Measurements from ENCODE around the gene PITPNM3.

Gene PITPNM3

DNA sequence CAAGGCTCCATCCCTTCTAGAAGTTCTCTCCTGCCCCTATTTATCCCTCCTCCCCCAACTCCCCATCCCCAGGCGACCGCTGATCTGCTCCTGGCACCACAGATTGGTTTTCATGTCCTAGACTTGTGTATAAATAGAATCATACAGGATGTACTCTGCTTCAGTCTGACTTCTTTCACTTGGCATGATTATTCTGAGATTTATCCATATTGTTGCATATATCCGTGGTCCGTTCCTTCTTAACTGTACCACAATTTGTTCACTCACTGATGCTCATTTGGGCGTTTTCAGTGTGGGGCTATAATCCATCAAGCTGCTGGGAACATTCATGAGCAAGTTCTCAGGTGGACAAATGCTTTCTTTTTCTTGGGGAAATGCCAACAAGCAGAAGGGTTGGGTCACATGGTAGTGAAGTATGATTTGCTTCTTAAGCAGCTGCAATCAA, 23.9 kb downstream of the PITPNM3 start:
- in situ Hi-C loops (cut with HindIII; ENCODE audit: low sequenced_read_pairs) = no loop called here
- TF ChIP-seq, protein P1, sequence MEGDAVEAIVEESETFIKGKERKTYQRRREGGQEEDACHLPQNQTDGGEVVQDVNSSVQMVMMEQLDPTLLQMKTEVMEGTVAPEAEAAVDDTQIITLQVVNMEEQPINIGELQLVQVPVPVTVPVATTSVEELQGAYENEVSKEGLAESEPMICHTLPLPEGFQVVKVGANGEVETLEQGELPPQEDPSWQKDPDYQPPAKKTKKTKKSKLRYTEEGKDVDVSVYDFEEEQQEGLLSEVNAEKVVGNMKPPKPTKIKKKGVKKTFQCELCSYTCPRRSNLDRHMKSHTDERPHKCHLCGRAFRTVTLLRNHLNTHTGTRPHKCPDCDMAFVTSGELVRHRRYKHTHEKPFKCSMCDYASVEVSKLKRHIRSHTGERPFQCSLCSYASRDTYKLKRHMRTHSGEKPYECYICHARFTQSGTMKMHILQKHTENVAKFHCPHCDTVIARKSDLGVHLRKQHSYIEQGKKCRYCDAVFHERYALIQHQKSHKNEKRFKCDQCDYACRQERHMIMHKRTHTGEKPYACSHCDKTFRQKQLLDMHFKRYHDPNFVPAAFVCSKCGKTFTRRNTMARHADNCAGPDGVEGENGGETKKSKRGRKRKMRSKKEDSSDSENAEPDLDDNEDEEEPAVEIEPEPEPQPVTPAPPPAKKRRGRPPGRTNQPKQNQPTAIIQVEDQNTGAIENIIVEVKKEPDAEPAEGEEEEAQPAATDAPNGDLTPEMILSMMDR (IDR thresholded peaks at IDR 0.05; ENCODE audit: low read depth, low read length, missing control alignments) = no peak
- no peak for DNase-seq (ENCODE audit: low read depth)
- H3K4me3 ChIP-seq (ENCODE audit: low read depth, low read length) = no peak overlapping the region

DNA sequence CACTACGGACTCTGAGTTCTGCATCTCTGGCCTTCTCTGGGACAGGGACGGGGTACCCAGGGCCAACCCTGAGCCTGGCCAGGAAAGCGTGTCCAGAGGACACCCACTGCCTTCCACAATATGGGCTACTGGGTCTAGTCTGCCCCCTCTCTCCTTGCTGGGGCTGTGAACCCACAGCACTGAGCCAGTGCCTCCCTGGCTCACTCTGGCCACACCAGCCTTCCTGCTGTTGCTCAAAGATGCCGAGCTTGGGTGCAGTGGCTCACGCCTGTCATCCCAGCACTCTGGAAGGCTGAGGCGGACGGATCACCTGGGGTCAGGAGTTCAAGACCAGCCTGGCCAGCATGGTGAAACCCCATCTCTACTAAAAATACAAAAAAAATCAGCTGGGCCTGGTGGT, 24.8 kb downstream of the PITPNM3 start:
- H3K4me3 ChIP-seq (ENCODE audit: low read depth, low read length) = no peak overlapping the region
- TF ChIP-seq, protein P1 (IDR thresholded peaks at IDR 0.05; ENCODE audit: low read depth, low read length, missing control alignments) = no peak
- in situ Hi-C loops (cut with HindIII; ENCODE audit: low sequenced_read_pairs) = no loop called here
- no peak for DNase-seq (ENCODE audit: low read depth)

DNA sequence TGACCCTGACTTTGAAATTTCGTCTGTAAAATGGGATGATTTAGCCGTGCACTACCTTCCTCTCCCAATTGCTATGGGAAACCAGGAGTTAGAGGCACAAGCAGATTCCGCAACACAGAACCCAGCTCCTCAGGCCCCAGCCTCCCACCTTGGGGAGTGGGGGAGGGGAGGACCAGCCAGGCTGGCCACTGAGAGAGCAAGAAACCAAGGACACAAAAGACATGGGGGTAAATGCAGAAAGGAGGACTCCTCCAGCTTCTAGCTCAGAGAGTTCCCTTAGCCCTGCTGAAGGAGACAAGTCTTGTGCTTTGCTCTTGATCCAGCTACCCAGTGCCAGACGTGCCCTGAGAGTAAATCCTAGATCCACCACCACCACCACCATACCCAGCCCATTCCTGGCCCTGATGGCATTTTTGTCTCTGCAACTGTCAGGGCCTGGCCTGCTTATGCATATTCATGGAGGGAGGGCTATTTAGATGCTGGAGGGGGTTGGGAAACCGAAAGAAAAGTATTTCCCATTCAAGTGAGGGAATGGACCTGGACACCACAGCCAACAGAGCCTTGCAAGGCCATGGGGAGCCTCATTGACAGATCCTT, 25.9 kb downstream of the PITPNM3 start:
- in situ Hi-C loops (cut with HindIII; ENCODE audit: low sequenced_read_pairs) = no loop called here
- H3K4me3 ChIP-seq (ENCODE audit: low read depth, low read length) = no peak overlapping the region
- TF ChIP-seq, protein P1 (IDR thresholded peaks at IDR 0.05; ENCODE audit: low read depth, low read length, missing control alignments) = no peak
- DNase-seq (ENCODE audit: low read depth) = no peak

DNA sequence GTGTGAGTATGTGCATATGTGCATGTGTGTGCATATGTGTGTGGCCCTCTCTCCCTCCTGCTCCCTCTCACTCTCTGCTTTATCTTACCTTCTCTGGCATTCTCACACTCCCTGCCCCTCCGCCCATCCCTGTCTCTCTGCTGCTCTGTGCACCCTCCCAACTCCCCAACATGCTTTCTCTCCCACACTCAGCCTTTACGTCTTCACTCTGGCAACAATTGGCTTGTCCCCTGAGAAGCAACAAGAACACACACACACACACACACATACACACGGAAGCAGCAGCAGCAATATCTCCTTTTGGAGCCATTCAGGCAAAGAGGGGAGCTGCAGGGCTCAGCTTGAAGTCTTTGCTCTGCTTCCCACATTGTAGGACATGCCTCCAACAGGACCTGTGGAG, 27.8 kb downstream of the PITPNM3 start:
- TF ChIP-seq, protein P1 (IDR thresholded peaks at IDR 0.05; ENCODE audit: low read depth, low read length, missing control alignments) = no peak
- in situ Hi-C loops (cut with HindIII; ENCODE audit: low sequenced_read_pairs) = no loop called here
- no peak overlapping the region for H3K4me3 ChIP-seq (ENCODE audit: low read depth, low read length)
- DNase-seq (ENCODE audit: low read depth) = no peak

DNA sequence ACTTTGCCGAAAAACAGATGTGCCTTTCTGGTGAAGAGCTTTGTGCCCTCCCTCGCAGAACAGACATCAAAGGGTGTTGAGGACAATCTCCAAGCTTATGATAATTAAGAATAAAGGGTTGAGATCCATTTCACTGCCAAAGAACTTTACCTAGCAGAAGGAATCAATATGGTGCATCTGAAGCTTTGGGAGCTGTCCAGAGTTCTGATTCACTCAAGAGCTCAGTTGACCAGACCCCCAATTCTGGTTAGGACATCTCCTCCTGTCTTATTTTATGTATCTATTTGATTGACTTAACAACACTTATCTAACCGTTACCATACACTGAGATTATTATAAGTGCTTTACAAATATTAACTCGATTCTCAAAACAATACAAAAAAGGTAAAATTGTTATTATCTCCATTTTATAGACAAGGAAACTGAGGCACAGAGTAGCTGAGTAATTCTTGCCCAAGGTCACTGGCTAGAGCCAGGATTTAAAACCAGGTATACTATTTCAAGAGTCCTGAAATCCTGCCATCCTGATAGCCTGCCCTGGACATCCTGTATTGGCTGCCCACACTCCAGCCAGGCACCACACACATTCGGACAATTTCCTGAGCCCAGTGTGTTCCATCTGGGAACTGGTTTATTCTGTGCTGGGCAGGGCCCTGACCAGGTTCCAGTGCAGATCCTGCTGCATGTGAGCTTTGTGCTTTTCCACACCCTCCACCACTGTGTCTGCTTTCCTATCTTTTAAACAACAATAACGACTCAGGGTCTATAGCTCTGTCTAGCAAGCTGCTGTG, 29.8 kb downstream of the PITPNM3 start:
- DNase-seq (ENCODE audit: low read depth) = no peak
- in situ Hi-C loops (cut with HindIII; ENCODE audit: low sequenced_read_pairs) = no loop called here
- no peak overlapping the region for H3K4me3 ChIP-seq (ENCODE audit: low read depth, low read length)
- TF ChIP-seq, protein P1 (IDR thresholded peaks at IDR 0.05; ENCODE audit: low read depth, low read length, missing control alignments) = no peak

DNA sequence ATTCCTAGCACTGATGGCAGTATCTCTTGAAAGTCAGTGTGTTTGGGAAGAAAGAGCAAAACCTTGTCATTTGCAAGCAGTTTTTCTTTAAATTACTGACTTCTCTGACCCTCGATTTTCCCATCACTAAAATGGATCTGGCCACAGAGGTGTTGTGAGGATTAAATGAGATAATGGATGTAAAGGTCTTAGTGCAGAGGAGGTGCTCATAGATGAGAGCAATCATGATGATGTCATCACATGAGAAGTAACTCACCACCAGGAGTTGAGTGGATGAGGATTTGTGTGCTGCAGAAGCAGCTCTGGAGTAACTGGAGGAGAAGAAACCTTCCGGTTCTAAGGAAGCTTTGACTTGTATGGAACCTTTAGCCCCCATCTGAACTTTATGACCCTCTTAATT, 30.6 kb downstream of the PITPNM3 start:
- in situ Hi-C loops (cut with HindIII; ENCODE audit: low sequenced_read_pairs) = no loop called here
- no peak overlapping the region for H3K4me3 ChIP-seq (ENCODE audit: low read depth, low read length)
- TF ChIP-seq, protein P1 (IDR thresholded peaks at IDR 0.05; ENCODE audit: low read depth, low read length, missing control alignments) = no peak
- DNase-seq (ENCODE audit: low read depth) = no peak
